KOPT-K1 (cell line): ENCODE measurements around the gene MCM3AP.

Source experiments
- H3K27ac ChIP-seq: fragments of 200-600 bp; sonication (generic); 2 replicates; pipeline ENCODE4 v1.5.1; 2016; ENCODE audit warnings: antibody characterized with exemption, mild to moderate bottlenecking, low read depth, low read length; ENCODE audit not compliant: poor library complexity, severe bottlenecking
- H3K36me3 ChIP-seq: fragments of 200-600 bp; sonication (generic); 2 replicates; pipeline ENCODE4 v1.5.1; 2017; ENCODE audit warnings: antibody characterized with exemption, mild to moderate bottlenecking, low read length, moderate library complexity; ENCODE audit not compliant: insufficient read depth
- H3K9me3 ChIP-seq: fragments of 200-600 bp; sonication (generic); 2 replicates; pipeline ENCODE4 v1.5.1; 2017; ENCODE audit warnings: antibody characterized with exemption, low read length, mild to moderate bottlenecking; ENCODE audit not compliant: insufficient read depth, poor library complexity, severe bottlenecking

The MCM3AP gene

DNA sequence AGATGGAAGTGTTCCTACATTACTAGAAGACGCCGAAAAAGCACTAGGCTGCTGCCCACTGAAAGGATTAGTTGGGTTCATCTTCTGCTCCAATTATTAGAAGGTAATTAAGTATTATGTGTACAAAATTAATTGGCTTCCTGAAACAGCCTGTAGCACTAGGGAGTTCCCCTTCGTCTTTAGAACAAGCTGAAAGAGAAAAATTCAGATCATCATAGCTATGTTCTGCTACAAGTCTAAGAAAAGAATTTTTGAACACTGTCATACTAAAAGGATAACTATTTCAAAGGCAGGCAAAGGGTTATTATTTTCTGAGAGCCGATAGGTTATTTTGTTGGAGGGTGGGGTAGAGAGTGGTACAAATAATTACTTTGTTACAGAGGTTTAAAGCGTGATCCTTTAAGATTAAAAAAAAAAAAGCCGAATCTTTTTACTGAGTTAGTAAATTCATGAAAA lies at the start of gene MCM3AP:
MCM3AP (minus strand) TSS at position 406 of the 456 bp plus-strand sequence; CDS start at position 81, 325 bp downstream.
- H3K36me3 ChIP-seq: peaks cover 42% of the 10 kb centered on the region
- peak within 1 kb of the TSS; percentile 83 for H3K27ac ChIP-seq
- H3K9me3 ChIP-seq: no peaks in the 10 kb centered on the region

DNA sequence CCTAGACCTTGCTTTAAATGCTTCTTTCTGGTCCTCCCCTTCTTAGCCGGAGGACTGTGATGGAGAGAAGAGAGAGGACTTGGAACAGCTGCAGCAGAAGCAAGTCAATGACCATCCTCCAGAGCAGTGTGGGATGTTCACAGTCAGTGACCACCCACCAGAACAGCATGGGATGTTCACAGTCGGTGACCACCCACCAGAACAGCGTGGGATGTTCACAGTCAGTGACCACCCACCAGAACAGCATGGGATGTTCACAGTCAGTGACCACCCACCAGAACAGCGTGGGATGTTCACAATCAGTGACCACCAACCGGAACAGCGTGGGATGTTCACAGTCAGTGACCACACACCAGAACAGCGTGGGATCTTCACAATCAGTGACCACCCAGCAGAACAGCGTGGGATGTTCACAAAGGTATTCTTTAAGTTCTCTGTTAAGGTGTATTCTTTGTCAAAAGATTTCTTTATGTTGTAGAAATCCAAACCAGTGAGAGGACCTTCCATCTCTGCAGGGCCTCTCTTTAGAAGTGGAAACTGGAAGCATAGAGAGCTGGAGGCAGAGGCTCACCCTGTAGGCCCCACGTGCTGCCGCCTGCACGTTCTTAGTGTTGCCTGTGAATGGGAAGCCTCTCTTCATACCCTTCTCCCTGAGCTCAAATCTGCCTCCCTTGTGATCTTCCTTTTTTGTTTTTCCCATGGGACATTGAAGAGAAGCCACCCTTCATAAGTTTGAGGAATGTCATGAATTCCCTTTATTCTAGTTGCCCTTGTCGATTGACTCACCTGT lies 49.1 kb upstream of the MCM3AP start:
- H3K36me3 ChIP-seq: peaks cover 81% of the 10 kb centered on the region
- no peak overlapping the region for H3K27ac ChIP-seq
- no peaks in the 10 kb centered on the region for H3K9me3 ChIP-seq

DNA sequence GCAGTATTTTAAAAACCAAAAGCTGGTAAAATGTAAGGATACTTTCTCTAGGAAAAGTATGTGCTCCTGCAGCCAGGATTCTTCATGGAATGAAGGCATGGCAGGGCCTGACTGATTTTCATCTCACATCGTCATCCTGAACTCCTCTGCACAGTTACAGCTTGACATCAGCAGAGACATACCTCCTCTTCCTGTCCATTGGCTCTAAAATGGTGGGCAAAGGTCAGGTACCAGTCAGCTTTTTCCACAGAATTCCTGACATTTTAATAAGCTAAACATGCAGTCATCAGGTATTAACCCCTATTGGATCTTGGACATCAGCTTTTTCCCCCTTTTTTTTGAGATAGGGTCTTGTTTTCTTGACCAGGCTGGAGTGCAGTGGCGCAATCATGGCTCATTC lies 44.4 kb upstream of the MCM3AP start:
- Histone ChIP-seq H3K9me3 (no peaks in the 10 kb centered on the region), H3K27ac (no peak overlapping the region), H3K36me3 (peaks cover 60% of the 10 kb centered on the region)

DNA sequence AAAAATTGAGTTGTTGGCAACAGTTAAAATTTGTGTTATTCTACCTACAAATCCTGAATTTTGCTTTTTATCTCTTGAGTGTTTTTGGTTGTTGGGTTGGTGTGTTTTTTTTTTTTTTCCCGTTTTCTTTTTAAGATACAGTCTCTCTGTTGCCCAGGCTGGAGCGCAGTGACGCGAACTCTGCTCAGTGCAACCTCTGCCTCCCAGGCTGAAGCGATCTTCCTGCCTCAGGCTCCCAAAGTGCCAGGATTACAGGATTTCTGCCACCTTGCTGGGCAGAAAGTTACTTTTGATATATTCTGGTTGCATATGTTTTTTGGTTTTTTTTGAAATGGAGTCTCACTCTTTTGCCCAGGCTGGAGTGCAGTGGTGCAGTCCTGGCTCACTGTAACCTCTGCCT lies 42.7 kb upstream of the MCM3AP start:
- Histone ChIP-seq H3K27ac (no peak overlapping the region), H3K36me3 (peaks cover 52% of the 10 kb centered on the region), H3K9me3 (no peaks in the 10 kb centered on the region)

DNA sequence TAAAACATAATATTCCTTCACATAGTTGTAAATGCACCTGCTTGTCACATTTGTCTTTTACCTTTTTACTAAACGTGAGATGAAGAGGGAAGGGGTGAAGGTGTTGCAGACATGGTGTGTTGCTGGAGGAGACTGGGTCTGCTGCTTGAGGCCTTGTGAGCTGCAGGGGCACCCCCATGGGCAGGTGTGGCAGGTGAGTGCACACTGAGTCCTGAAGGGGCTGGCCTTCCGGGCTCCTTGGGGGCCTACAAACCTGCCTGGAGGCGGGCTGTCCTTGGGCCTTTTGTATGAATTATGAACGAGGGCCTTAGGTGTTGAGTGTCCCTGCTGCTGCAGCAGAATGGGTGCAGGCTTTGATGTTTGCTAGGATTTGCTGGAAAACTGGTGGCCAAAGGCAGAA lies 42.3 kb upstream of the MCM3AP start:
- Histone ChIP-seq H3K36me3 (peaks cover 55% of the 10 kb centered on the region), H3K27ac (no peak overlapping the region), H3K9me3 (no peaks in the 10 kb centered on the region)

DNA sequence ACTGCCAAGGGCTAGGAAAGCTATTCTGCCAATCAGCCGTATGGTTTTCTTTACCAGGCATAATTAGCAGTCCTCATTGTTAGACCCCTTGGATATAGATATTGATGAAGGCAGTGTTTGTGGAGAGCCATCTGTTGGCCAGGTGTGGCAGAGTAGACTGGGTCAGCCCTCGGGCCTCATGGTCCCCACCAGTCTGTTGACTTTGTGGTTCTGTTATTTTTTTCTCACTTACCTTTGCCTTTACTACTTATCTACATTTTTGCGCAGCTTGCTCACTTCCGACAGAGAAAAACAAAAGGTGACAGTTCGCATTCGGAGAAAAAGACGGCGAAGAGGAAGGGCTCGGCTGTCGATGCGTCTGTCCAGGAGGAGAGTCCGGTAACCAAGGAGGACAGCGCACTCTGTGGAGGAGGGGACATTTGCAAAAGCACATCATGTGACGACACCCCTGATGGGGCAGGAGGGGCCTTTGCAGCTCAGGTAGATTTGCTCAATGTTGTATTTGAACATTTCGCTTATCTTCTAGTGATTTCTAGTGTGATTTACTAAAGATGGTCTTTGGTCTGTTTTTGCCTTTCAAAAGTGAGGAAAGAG lies 40.8 kb upstream of the MCM3AP start:
- Histone ChIP-seq H3K9me3 (no peaks in the 10 kb centered on the region), H3K36me3 (peaks cover 55% of the 10 kb centered on the region), H3K27ac (no peak overlapping the region)

DNA sequence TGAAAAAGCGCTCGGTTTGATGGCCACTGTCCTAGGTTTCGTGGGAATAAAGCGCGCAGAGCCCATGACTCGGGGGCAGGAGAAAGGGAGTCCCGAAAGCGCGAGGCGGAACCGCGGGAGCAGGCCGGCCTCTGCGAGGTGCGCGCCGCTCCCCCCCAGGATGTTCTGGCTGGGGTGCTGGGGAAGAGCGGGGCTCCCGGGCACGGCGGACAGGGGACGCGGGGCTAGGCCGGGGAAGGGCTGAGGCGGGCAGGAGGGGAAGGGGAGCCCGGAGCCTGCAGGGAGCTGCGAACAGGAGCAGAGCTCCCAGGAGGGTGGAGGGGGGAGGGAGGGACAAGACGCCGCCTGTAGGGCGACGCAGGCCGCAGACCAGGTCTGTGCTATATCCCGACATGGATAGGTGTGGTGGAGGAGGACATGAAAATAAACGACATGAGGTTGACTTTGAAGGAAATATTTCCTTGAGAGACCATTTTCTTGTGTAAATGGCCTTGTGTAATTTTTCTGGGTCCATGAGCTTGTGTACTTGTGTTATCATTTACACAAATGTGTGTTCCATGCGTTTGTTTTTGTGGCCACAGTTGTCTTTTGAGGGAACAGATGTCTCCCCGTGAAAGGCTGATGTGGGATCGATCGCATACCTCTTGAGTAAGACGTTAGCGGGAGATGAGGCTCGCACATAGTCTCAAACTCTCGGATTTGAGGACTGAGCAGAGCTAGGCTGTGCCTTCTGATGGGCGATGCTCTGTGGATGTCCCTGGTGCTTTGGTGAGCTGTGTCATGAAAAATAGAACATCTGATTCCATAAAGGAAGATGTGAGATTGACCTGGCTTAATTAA lies 39.9 kb upstream of the MCM3AP start:
- peak overlapping the region; percentile 76 for H3K27ac ChIP-seq

DNA sequence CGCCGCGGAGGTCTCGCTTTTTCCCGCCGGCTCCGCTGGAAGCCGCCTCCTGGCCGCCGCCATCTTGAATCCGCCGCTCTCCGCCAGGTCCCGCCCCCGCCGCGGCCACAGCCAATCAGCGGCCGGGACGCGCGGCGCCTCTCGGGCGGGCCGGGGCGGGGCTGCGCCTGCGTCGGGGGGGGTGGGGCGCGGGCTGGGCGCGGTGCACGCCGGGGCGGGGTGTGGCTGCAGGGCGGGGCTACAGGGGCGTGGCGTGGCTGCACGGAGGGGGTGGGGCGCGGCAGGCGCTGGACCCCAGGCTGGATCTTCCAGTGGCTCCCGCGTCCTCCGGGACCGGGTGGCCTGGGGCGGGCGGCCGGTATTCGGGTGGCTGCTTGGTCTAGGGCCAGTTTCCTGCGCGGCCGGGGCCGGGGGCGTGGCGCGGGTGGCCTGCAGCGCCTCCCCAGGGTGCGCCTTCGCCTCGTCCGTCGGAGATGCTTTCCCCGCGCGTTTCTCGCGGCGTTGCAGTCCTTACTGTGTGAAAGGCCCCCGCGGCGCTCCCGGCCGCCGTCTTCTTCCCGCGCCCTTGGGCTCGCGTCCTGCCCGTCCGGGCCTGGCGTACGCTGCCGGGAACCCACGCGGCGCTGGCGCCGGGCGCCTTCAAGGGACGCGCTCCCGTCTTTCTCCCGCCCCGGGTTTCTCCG lies 39.1 kb upstream of the MCM3AP start:
- Histone ChIP-seq H3K27ac (peak overlapping the region; percentile 98), H3K9me3 (no peaks in the 10 kb centered on the region), H3K36me3 (peaks cover 40% of the 10 kb centered on the region)

More for the DNA sequence above, 39.9 kb upstream of the MCM3AP start:
- Histone ChIP-seq H3K9me3 (no peaks in the 10 kb centered on the region), H3K36me3 (peaks cover 48% of the 10 kb centered on the region)

DNA sequence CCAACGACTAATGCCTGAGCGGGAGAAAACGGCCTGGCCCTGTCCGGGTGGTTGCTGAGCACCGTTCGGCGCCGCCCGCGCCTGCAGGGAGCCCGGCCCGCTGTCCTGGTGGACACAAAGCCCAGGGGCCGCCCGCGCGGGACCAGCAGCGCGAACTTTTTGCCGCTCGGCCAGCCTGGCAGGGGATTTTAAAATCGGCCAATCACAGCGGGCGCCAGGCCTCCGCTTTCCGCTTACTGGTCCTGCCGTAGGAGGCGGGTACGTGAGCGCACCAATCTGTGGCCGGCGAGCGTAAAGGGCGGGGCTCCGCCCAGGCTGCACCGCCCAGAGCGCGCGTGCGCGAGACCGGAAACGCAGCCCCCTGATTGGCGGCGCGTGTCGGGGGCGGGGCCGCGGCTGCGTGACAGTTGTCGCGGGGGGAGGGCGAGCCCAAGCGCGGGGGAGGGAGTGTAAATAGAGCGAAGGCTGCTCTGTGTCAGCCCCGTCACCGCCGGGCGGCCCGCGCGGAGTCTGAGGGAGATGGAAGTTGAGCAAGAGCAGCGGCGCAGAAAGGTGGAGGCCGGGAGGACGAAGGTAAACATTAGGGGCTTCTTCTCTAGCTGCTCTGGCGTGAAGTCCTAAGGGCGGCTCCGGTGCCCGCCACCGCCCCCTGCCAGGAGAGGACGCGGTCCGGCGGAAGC lies 38.4 kb upstream of the MCM3AP start, which contains the start of the genes C21orf58 and PCNT:
C21orf58 (minus strand) TSS at position 161 of the 680 bp plus-strand sequence. CDS start 1,132 bp downstream, outside the sequence.
PCNT (plus strand) TSS at position 447 of the 680 bp plus-strand sequence; CDS start at position 520, 73 bp downstream.
- Histone ChIP-seq H3K27ac (peak within 1 kb of the TSS; percentile 98), H3K9me3 (no peaks in the 10 kb centered on the region), H3K36me3 (peaks cover 39% of the 10 kb centered on the region)

DNA sequence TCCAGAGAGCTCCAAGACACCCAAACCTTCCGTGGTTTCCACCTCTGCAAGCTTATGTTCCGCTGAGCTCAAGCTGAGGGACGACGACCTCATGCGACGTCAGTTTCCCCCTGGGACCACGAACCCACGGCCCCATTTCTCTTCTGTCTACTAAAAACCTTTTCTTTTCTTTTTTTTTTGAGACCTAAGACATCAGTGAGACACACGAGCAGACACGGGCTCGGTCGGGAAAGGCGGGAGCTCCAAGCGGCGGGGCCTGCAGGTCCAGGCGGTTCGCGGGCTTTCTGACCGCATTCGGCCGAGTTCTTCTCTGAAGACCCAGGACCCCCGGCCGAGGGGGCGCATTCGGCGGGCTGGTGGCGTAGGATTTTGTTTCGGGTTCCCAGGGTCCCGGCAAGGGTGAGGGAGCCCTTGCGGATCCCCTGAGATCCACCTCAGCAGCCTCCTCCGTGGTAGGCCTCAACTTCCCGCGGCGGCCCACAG lies 37.9 kb upstream of the MCM3AP start:
- Histone ChIP-seq H3K9me3 (no peaks in the 10 kb centered on the region), H3K36me3 (peaks cover 35% of the 10 kb centered on the region), H3K27ac (peak overlapping the region; percentile 98)

DNA sequence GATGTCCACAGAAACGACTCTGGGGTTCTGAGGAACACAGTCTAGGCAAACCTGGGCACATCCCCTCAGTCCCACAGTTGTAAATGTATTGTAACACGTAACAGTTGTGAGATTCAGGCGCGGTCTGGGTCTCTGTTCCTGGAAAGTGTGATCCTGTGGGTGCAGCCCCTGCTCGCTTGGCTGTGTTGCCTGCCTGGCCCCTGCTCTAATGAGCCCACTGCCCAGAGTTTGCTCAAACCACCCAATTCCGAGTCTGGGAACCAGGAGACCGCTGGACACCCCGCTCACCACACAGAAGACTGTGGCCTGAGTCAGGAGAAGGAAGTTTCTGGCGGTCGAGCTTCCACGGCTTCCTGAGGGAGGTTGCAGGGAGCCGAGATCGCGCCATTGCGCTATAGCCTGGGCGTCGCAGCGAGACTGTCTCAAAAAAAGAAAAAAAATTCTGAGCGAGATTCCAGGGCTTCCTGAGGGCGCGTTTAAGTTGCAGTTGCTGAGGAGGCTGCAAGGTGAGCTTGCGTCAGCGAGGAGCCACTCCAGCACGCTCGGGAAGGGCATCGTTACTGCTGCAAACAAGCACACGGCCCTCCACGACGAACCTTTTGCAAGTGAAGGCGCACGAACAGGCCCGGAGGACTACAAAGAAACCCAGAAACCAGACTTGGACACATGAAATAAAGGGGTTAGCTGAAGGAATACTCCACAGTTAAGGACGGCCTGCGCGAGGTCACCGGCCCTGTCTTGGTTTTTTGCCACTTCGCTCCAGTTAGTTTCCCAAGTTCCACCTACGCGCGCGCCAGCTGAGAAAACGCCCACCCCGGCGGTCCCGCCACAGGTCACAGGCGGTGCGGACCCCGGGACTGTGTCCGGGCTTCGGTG lies 37.2 kb upstream of the MCM3AP start:
- Histone ChIP-seq H3K27ac (peak overlapping the region; percentile 98), H3K36me3 (peaks cover 33% of the 10 kb centered on the region)

DNA sequence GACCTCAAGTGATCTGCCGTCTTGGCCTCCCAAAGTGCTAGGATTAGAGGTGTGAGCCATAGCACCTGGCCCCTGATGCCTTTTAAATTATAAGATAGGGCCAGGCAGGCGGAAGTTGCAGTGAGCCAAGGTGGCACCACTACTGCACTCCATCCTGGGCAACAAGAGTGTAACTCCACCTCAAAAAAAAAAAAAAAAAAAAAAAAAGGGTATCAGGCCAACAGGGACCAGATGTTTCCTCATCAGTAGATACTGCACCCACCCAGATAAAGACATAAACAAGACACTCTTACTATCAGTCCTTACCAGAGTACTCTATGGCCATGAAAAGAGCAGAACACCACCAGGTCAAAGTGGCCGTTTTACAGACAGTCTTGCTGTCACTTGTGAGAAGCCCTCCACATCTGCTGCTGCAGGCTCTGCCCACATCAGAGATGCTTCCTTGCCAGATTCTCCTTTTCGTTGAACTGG lies 35.0 kb upstream of the MCM3AP start:
- Histone ChIP-seq H3K9me3 (no peaks in the 10 kb centered on the region), H3K27ac (peak overlapping the region; percentile 98), H3K36me3 (peaks cover 54% of the 10 kb centered on the region)

More for the DNA sequence above, 37.2 kb upstream of the MCM3AP start:
- H3K9me3 ChIP-seq: no peaks in the 10 kb centered on the region

DNA sequence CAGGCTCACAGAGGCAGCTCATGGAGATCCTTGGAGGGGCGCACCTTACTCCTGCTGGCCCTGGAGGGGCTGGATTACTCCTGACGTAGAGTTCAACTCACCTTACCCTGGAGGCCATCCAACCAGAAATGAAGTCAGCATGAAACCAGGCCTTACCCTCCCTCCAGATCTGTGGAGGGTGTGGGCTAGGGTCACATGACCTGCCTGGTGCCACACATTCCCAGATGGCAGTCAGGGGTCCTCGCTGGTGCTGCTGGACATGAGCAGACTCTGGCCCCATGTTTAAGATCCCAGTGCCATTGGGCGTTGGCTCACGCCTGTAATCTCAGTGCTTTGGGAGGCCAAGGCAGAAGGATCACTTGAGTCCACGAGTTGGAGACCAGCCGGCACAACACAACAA lies 33.8 kb upstream of the MCM3AP start:
- peak overlapping the region; percentile 3 for H3K27ac ChIP-seq
- no peaks in the 10 kb centered on the region for H3K9me3 ChIP-seq
- H3K36me3 ChIP-seq: peaks cover 65% of the 10 kb centered on the region
